ENCODE results near the gene PFDN1. TPM values are rescaled to one million over a fixed set of nuclear protein-coding genes. Genes with fewer than 3 reads are reported as not detected.

PFDN1 gene
- total and polyA plus RNA-seq, 12 donors = 49.1 to 194 (median 86.8) TPM

GRCh38 chr5:140220698-140221064, 82.2 kb downstream of the PFDN1 start:
- 50 to 86% (median 73%) methylated on average over 1 of the region's 1 CpG for WGBS, 4 donors
- peak in 4 of 7 donors; percentile 42 to 83 (median 58) for DNase-seq
- TF ChIP-seq CTCF (IDR thresholded peaks at IDR 0.05) = no peak
- peak in 1 of 2 donors; percentile 10 for TF ChIP-seq POLR2A (IDR thresholded peaks at IDR 0.05)
- Histone ChIP-seq H3K4me1 (replicated peaks in 1 of 2) (peaks cover 56 to 76% of the 10 kb centered on the region in 2 donors), H3K4me3 (no peak overlapping the region), H3K27me3 (no peaks in the 10 kb centered on the region), H3K9me3 (replicated peaks in 1 of 3) (no peaks in the 10 kb centered on the region), H3K36me3 (replicated peaks in 1 of 2) (no peaks in the 10 kb centered on the region), H3K27ac (peak overlapping the region in 4 of 5 donors; percentile 1 to 87 (median 83))
- intact Hi-C loops (cut with DNase I) = no loop called here

DNA sequence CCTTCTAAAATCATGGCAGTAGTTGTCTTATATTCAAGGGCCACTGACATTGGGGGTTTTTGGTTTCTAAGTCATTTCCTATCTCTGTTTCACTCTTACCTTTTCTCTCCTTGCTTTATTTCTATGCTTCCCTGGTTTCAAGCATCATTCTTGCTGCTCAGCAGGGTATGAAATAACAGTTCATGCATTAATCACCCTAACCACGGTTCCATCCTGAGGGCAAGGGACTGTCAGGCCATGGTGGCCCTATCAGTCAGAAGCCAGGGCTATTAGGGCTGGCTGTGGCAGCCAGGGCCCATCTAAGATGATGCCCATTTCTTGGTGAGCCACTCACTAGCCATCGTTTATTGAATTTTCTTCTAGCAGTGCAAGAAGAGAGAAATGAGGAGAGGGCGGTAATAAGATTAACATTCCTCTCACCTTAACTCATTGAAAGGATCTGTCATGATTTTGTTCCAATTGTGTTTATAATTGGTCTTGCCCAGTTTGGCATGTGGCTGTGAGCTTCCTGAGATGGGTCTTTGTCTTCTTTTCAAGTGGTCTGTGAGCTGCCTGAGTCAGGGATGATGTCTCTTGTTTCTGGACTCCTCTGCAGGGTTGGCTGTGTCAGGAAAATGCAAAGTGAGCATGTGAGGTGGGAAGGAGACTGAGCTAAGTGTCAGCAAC, 82.7 kb downstream of the PFDN1 start:
- H3K27me3 ChIP-seq = no peaks in the 10 kb centered on the region
- intact Hi-C loops (cut with DNase I) = no loop called here
- 74 to 81% (median 77%) methylated on average over 3 of the region's 3 CpGs for WGBS, 4 donors
- no peaks in the 10 kb centered on the region for H3K36me3 ChIP-seq (replicated peaks in 1 of 2)
- H3K4me3 ChIP-seq = no peak overlapping the region
- H3K27ac ChIP-seq = peak overlapping the region; percentile 26 to 87 (median 83)
- no peaks in the 10 kb centered on the region for H3K9me3 ChIP-seq (replicated peaks in 1 of 3)
- DNase-seq = no peak
- H3K4me1 ChIP-seq (replicated peaks in 1 of 2) = peaks cover 60 to 81% of the 10 kb centered on the region in 2 donors
- no peak for TF ChIP-seq POLR2A (IDR thresholded peaks at IDR 0.05)
- TF ChIP-seq CTCF (IDR thresholded peaks at IDR 0.05) = no peak

GRCh38 chr5:140219068-140219991, 83.6 kb downstream of the PFDN1 start:
- peak in 5 of 7 donors; percentile 55 to 82 (median 64) for DNase-seq
- H3K4me3 ChIP-seq = no peak overlapping the region
- WGBS, 4 donors = 45 to 54% (median 49%) methylated on average over 9 of the region's 9 CpGs
- peaks cover 61 to 88% of the 10 kb centered on the region in 2 donors for H3K4me1 ChIP-seq (replicated peaks in 1 of 2)
- TF ChIP-seq CTCF (IDR thresholded peaks at IDR 0.05) (no peak), POLR2A (IDR thresholded peaks at IDR 0.05) (peak in 1 of 2 donors; percentile 16)
- no peaks in the 10 kb centered on the region for H3K27me3 ChIP-seq
- peak overlapping the region; percentile 26 to 87 (median 83) for H3K27ac ChIP-seq
- no peaks in the 10 kb centered on the region for H3K9me3 ChIP-seq (replicated peaks in 1 of 3)
- intact Hi-C loops (cut with DNase I) = no loop called here
- H3K36me3 ChIP-seq (replicated peaks in 1 of 2) = no peaks in the 10 kb centered on the region

GRCh38 chr5:140217299-140218026, 85.4 kb downstream of the PFDN1 start:
- TF ChIP-seq CTCF (IDR thresholded peaks at IDR 0.05) (no peak), POLR2A (IDR thresholded peaks at IDR 0.05) (no peak)
- peak overlapping the region in 1 of 5 donors; percentile 36 for H3K27ac ChIP-seq
- no peaks in the 10 kb centered on the region for H3K9me3 ChIP-seq (replicated peaks in 1 of 3)
- WGBS, 4 donors = 98 to 100% (median 100%) methylated on average over 1 of the region's 1 CpG
- no peak for DNase-seq
- no peak overlapping the region for H3K4me3 ChIP-seq
- intact Hi-C loops (cut with DNase I) = no loop called here
- peaks cover 56 to 75% of the 10 kb centered on the region in 2 donors for H3K4me1 ChIP-seq (replicated peaks in 1 of 2)
- H3K36me3 ChIP-seq (replicated peaks in 1 of 2) = no peaks in the 10 kb centered on the region
- H3K27me3 ChIP-seq = no peaks in the 10 kb centered on the region

All from adrenal gland (tissue), 12 donors.